ENCODE results near the gene SLC4A9.
A peak's percentile ranks its signal among the peaks of the same experiment; 100 is the strongest.
"Not testable (repeated sequence)": the region's sequence is repeated elsewhere in the genome, so short reads cannot be mapped to it uniquely, and the experiment has no call there.

Gene SLC4A9

DNA sequence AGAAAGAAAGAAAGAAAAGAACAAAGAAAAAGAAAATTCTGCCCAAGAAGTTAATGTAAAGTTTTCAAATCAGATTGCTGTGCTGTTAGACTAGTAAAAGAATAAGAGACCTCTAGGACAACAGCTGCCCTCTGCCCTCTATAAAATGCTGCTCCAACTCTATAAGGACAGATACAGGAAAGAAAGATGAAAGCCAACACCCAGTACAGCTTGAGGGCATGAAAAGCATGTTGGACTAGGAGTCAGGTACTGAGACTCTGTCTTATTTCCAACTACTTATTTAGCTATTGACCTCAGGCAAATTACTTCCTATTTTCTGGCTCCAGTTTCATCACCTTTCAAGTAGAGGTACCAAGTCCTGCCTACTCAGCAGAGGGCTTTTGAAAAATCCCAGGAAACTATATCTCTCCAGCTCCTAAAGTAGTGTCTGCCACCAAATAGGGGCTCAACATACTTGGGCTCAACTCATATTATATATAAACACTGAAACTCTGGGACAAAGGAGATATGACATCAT lies 19.3 kb upstream of the SLC4A9 start:
- Histone ChIP-seq H3K23ac (ENCODE audit: low read length) (no peak overlapping the region), H4K5ac (ENCODE audit: low read length) (no peak overlapping the region), H3K36me3 (ENCODE audit: control insufficient read depth, insufficient read depth, low read length) (no peaks in the 10 kb centered on the region), H2BK120ac (ENCODE audit: low read depth, low read length) (no peak overlapping the region), H3K27ac (ENCODE audit: low read depth, low read length) (no peak overlapping the region), H3K4me3 (ENCODE audit: low read length) (no peak overlapping the region), H3K79me1 (ENCODE audit: low read length) (no peaks in the 10 kb centered on the region), H2BK15ac (replicated peaks; ENCODE audit: low read depth) (no peak overlapping the region), H3K4me1 (ENCODE audit: control insufficient read depth, low read depth, low read length) (peaks cover 3% of the 10 kb centered on the region), H3K4ac (ENCODE audit: low read depth, low read length) (no peak overlapping the region), H3K9ac (ENCODE audit: low read length) (no peak overlapping the region), H3K79me2 (ENCODE audit: control insufficient read depth, insufficient read depth, low read length) (no peaks in the 10 kb centered on the region), H2AK5ac (ENCODE audit: low read length) (no peak overlapping the region), H3K18ac (ENCODE audit: low read length) (no peak overlapping the region), H3K27me3 (ENCODE audit: insufficient read depth, low read length, poor library complexity) (no peaks in the 10 kb centered on the region), H3K4me2 (ENCODE audit: low read length) (no peak overlapping the region), H4K8ac (ENCODE audit: low read depth, low read length) (no peak overlapping the region), H2BK5ac (ENCODE audit: low read length) (no peak overlapping the region), H3K56ac (ENCODE audit: low read length) (no peak overlapping the region)
- no peak for DNase-seq

DNA sequence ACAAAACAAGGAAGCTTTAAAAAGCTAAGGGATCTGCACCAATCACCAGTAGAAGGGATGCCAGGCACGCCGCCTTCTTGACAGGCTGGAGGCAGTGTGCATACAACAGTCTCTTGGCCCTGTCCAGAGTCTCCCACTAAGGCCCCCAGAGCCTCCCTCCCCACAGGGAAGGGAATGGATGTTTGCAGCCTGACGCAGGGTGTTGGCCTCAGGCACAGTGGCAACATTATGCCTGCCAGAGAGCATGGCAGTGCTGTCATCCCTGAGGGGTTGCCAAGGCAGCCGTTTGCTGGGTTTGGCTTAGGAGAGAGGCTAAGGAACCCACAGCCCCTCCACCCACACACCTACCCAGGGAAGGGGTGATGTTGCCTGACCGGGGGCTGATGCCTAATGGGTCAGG lies 18.4 kb upstream of the SLC4A9 start:
- no peak overlapping the region for H3K9ac ChIP-seq (ENCODE audit: low read length)
- H2AK5ac ChIP-seq (ENCODE audit: low read length), result no peak overlapping the region
- no peak overlapping the region for H4K5ac ChIP-seq (ENCODE audit: low read length)
- no peak overlapping the region for H3K27ac ChIP-seq (ENCODE audit: low read depth, low read length)
- H3K23ac ChIP-seq (ENCODE audit: low read length), result no peak overlapping the region
- H3K4me3 ChIP-seq (ENCODE audit: low read length), result no peak overlapping the region
- H3K4ac ChIP-seq (ENCODE audit: low read depth, low read length), result no peak overlapping the region
- no peak overlapping the region for H2BK15ac ChIP-seq (replicated peaks; ENCODE audit: low read depth)
- H3K18ac ChIP-seq (ENCODE audit: low read length), result no peak overlapping the region
- no CpG with 5 or more reads among the region's 5 CpGs for WGBS (ENCODE audit: extremely low coverage, insufficient coverage, low lambda C conversion rate)
- no peak overlapping the region for H4K8ac ChIP-seq (ENCODE audit: low read depth, low read length)
- no peak overlapping the region for H2BK5ac ChIP-seq (ENCODE audit: low read length)
- no peak for DNase-seq
- no peaks in the 10 kb centered on the region for H3K79me2 ChIP-seq (ENCODE audit: control insufficient read depth, insufficient read depth, low read length)
- no peak overlapping the region for H2BK120ac ChIP-seq (ENCODE audit: low read depth, low read length)
- peaks cover 3% of the 10 kb centered on the region for H3K4me1 ChIP-seq (ENCODE audit: control insufficient read depth, low read depth, low read length)
- H3K4me2 ChIP-seq (ENCODE audit: low read length), result no peak overlapping the region
- H3K27me3 ChIP-seq (ENCODE audit: insufficient read depth, low read length, poor library complexity), result no peaks in the 10 kb centered on the region
- H3K79me1 ChIP-seq (ENCODE audit: low read length), result no peaks in the 10 kb centered on the region
- H3K36me3 ChIP-seq (ENCODE audit: control insufficient read depth, insufficient read depth, low read length), result no peaks in the 10 kb centered on the region
- H3K56ac ChIP-seq (ENCODE audit: low read length), result no peak overlapping the region

DNA sequence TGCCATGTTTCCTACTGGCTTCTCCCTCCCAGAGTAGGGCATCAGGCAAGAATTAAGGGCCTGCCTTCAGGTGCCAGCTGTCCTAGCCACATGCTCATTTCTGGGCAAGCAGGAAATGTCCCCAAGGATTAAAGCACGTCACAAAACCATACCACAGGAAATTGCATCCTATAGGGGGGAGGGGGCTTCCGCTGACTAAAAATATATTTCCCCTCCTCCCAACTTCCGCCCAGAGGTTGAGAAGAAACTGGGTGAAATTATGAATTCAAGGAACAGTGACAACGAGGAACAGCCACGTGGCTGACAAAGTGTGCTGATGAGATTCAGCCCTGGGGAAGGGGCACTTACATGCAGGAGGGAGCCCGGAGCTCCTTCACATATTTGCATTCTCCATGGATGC lies 17.7 kb upstream of the SLC4A9 start:
- Histone ChIP-seq H2BK120ac (ENCODE audit: low read depth, low read length) (no peak overlapping the region), H3K9ac (ENCODE audit: low read length) (no peak overlapping the region), H4K5ac (ENCODE audit: low read length) (no peak overlapping the region), H3K27me3 (ENCODE audit: insufficient read depth, low read length, poor library complexity) (no peaks in the 10 kb centered on the region), H3K4me3 (ENCODE audit: low read length) (no peak overlapping the region), H3K27ac (ENCODE audit: low read depth, low read length) (no peak overlapping the region), H3K56ac (ENCODE audit: low read length) (no peak overlapping the region), H2AK5ac (ENCODE audit: low read length) (no peak overlapping the region), H2BK5ac (ENCODE audit: low read length) (no peak overlapping the region), H3K23ac (ENCODE audit: low read length) (no peak overlapping the region), H2BK15ac (replicated peaks; ENCODE audit: low read depth) (no peak overlapping the region), H4K8ac (ENCODE audit: low read depth, low read length) (no peak overlapping the region), H3K36me3 (ENCODE audit: control insufficient read depth, insufficient read depth, low read length) (no peaks in the 10 kb centered on the region), H3K79me2 (ENCODE audit: control insufficient read depth, insufficient read depth, low read length) (no peaks in the 10 kb centered on the region), H3K4me2 (ENCODE audit: low read length) (no peak overlapping the region), H3K4me1 (ENCODE audit: control insufficient read depth, low read depth, low read length) (peaks cover 3% of the 10 kb centered on the region), H3K4ac (ENCODE audit: low read depth, low read length) (no peak overlapping the region), H3K18ac (ENCODE audit: low read length) (no peak overlapping the region), H3K79me1 (ENCODE audit: low read length) (no peaks in the 10 kb centered on the region)
- no peak for DNase-seq
- WGBS (ENCODE audit: extremely low coverage, insufficient coverage, low lambda C conversion rate), result no CpG with 5 or more reads among the region's 6 CpGs

DNA sequence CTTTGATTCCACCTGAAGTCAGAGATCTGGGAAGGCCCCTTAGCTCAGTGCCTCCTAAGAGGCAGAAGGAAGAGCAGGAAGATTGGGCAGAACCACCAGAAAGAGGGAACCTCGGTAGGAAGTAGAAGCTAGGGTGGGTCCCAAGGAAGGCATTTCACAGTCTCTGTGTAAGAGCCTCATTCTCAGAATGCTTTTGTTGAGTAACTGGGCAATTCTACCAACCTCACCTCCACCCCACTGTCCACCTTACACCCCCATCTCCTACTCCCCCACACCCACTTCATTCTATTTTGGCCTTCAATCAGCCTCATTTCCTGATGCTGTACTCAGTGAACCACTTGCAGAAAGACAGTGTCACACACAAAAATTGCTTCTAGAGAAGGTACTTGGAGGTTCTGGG lies 17.1 kb upstream of the SLC4A9 start:
- Histone ChIP-seq H3K56ac (ENCODE audit: low read length) (no peak overlapping the region), H3K36me3 (ENCODE audit: control insufficient read depth, insufficient read depth, low read length) (no peaks in the 10 kb centered on the region), H3K18ac (ENCODE audit: low read length) (no peak overlapping the region), H3K4me3 (ENCODE audit: low read length) (no peak overlapping the region), H2BK120ac (ENCODE audit: low read depth, low read length) (no peak overlapping the region), H3K23ac (ENCODE audit: low read length) (no peak overlapping the region), H3K79me2 (ENCODE audit: control insufficient read depth, insufficient read depth, low read length) (no peaks in the 10 kb centered on the region), H3K27me3 (ENCODE audit: insufficient read depth, low read length, poor library complexity) (no peaks in the 10 kb centered on the region), H4K8ac (ENCODE audit: low read depth, low read length) (no peak overlapping the region), H3K9ac (ENCODE audit: low read length) (no peak overlapping the region), H2BK5ac (ENCODE audit: low read length) (no peak overlapping the region), H2AK5ac (ENCODE audit: low read length) (no peak overlapping the region), H4K5ac (ENCODE audit: low read length) (no peak overlapping the region), H3K4me2 (ENCODE audit: low read length) (no peak overlapping the region), H2BK15ac (replicated peaks; ENCODE audit: low read depth) (no peak overlapping the region), H3K4me1 (ENCODE audit: control insufficient read depth, low read depth, low read length) (peaks cover 3% of the 10 kb centered on the region), H3K27ac (ENCODE audit: low read depth, low read length) (no peak overlapping the region), H3K4ac (ENCODE audit: low read depth, low read length) (no peak overlapping the region), H3K79me1 (ENCODE audit: low read length) (no peaks in the 10 kb centered on the region)
- DNase-seq, result no peak
- no CpG with 5 or more reads among the region's 1 CpG for WGBS (ENCODE audit: extremely low coverage, insufficient coverage, low lambda C conversion rate)

DNA sequence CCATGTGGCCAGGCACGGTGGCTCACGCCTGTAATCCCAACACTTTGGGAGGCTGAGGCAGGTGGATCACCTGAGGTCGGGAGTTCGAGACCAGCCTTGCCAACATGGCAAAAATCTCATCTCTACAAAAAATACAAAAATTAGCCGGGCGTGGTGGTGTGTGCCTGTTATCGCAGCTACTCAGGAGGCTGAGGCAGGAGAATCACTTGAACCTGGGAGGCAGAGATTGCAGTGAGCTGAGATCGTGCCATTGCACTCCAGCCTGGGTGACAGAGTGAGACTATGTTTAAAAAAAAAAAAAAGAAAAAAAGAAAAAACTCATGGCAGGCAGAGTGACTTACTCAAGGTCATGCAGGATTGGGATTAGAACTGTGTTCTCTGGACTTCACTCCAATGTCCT lies 16.1 kb upstream of the SLC4A9 start:
- not testable (repeated sequence) for H3K4me2 ChIP-seq (ENCODE audit: low read length); H3K36me3 ChIP-seq (ENCODE audit: control insufficient read depth, insufficient read depth, low read length); H3K79me2 ChIP-seq (ENCODE audit: control insufficient read depth, insufficient read depth, low read length); H3K79me1 ChIP-seq (ENCODE audit: low read length); H2BK5ac ChIP-seq (ENCODE audit: low read length); H2AK5ac ChIP-seq (ENCODE audit: low read length); H3K4me3 ChIP-seq (ENCODE audit: low read length); H2BK15ac ChIP-seq (replicated peaks; ENCODE audit: low read depth); H3K18ac ChIP-seq (ENCODE audit: low read length); H4K5ac ChIP-seq (ENCODE audit: low read length); H3K56ac ChIP-seq (ENCODE audit: low read length); H3K27ac ChIP-seq (ENCODE audit: low read depth, low read length); H2BK120ac ChIP-seq (ENCODE audit: low read depth, low read length); H3K27me3 ChIP-seq (ENCODE audit: insufficient read depth, low read length, poor library complexity); H4K8ac ChIP-seq (ENCODE audit: low read depth, low read length); H3K4ac ChIP-seq (ENCODE audit: low read depth, low read length); H3K23ac ChIP-seq (ENCODE audit: low read length); DNase-seq; H3K4me1 ChIP-seq (ENCODE audit: control insufficient read depth, low read depth, low read length); H3K9ac ChIP-seq (ENCODE audit: low read length)
- WGBS (ENCODE audit: extremely low coverage, insufficient coverage, low lambda C conversion rate), result no CpG with 5 or more reads among the region's 8 CpGs

DNA sequence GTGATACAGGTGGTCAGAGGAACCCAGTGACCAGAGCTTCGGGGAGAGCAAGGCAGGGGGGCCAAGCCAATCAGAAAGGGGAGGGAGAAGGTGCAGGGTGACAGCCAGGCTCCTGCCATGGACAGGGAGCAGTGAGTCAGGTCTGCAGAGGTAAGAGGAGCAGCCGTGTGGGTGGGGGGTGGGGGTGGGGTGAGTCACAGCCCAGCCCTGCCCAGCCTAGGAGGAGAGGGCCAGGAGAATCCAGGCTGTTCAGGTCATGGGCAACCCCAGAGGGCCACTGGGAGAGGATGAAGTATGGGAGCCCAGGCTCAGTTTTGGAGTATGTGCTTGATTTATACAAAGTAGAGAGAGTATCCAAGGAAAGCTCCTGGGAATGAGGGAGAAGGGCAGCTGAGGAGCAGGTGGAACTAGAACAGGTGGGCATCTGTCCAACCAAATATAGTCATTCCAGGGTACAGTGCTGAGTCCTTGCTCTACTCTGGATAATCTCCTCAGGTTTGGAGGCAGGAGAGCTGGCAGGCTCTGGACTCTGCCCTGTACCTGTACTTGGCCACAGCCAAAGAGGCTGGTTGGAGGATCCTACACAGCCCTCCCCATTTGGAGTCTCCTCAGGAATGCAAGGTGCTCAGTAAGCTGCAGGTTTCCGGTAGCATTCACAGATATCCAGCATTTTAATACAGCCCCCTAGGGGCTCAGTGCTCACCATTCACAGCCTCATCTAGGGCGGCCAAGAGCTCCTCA lies 15.1 kb upstream of the SLC4A9 start:
- H3K56ac ChIP-seq (ENCODE audit: low read length), result no peak overlapping the region
- no peak overlapping the region for H3K4me3 ChIP-seq (ENCODE audit: low read length)
- peak; percentile 67 for DNase-seq
- no peak overlapping the region for H3K27ac ChIP-seq (ENCODE audit: low read depth, low read length)
- H2BK15ac ChIP-seq (replicated peaks; ENCODE audit: low read depth), result no peak overlapping the region
- H3K4me2 ChIP-seq (ENCODE audit: low read length), result no peak overlapping the region
- no peak overlapping the region for H3K18ac ChIP-seq (ENCODE audit: low read length)
- H2BK120ac ChIP-seq (ENCODE audit: low read depth, low read length), result no peak overlapping the region
- peaks cover 3% of the 10 kb centered on the region for H3K4me1 ChIP-seq (ENCODE audit: control insufficient read depth, low read depth, low read length)
- H2AK5ac ChIP-seq (ENCODE audit: low read length), result no peak overlapping the region
- no peak overlapping the region for H4K5ac ChIP-seq (ENCODE audit: low read length)
- H3K79me2 ChIP-seq (ENCODE audit: control insufficient read depth, insufficient read depth, low read length), result no peaks in the 10 kb centered on the region
- no peak overlapping the region for H4K8ac ChIP-seq (ENCODE audit: low read depth, low read length)
- H3K79me1 ChIP-seq (ENCODE audit: low read length), result no peaks in the 10 kb centered on the region
- no peaks in the 10 kb centered on the region for H3K27me3 ChIP-seq (ENCODE audit: insufficient read depth, low read length, poor library complexity)
- H3K23ac ChIP-seq (ENCODE audit: low read length), result no peak overlapping the region
- no peak overlapping the region for H3K9ac ChIP-seq (ENCODE audit: low read length)
- no CpG with 5 or more reads among the region's 4 CpGs for WGBS (ENCODE audit: extremely low coverage, insufficient coverage, low lambda C conversion rate)
- H3K36me3 ChIP-seq (ENCODE audit: control insufficient read depth, insufficient read depth, low read length), result no peaks in the 10 kb centered on the region
- no peak overlapping the region for H2BK5ac ChIP-seq (ENCODE audit: low read length)
- H3K4ac ChIP-seq (ENCODE audit: low read depth, low read length), result no peak overlapping the region

Measured in mesendoderm (in vitro differentiated cells).